ENCODE measurements around the gene C15orf39.

C15orf39 gene

DNA sequence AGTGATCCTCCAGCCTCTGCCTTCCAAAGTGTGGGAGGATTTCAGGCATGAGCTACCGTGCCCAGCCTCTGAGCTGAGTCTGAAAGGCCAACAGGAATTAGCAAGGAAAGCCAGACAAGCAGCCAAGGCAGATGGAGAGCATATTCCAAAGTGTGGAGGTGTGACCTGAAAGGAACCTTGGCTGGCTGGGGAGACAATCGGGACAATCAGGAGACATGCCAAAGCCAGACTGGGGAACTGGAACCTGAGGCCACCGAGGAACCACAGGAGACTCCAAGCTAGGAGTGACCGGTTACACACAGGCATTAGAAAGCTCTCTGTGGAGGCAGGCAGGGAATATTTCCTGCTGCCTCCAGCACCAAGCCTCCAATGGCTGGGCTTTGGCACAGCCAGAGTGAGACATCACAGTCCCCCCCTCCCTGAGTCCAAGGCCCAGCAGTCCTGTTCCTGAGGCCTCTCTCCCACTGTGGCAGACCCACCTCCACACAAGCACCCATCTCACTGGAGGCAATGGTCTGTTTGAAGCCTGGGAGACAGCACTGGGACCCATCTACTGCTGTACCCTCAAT is 4.5 kb upstream of the C15orf39 start:
- DNase-seq, result no peak

DNA sequence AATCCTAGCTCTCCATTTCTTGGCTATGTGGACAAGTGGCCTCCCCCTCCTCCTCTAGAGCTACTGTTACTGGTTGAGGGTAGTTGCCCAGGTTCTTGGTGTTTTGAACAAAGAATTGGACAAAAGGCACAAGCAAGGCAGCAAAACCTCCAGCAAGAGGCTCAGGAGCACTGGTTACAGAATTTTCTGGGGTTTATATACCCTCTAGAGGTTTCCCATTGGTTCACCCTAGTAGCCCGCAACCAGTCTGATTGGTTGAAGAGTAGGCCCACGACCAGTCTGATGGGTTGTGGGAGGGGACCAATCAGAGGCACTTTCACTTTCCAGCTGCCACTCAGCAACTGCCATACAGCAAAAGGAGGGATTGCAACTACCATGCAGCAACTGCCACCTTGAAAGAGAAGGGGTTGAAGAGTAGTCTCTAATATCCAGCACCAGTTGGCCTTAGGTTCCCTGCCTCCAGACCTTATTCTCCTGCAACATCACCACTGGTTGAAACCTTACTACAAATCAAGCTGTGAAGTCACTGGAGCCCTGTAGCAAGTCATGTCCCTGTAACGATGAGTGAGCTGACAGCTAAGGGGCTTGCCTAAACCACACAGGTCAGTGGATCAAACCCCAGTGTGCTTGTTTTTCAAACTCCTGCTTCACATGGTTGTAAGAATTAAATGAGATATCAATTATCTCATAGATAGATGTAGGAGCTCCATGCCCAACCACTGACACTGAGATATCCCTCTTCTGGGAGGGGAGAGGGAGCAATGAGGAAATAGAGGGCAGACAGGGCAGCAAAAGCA is 2.9 kb upstream of the C15orf39 start:
- DNase-seq, result no peak

DNA sequence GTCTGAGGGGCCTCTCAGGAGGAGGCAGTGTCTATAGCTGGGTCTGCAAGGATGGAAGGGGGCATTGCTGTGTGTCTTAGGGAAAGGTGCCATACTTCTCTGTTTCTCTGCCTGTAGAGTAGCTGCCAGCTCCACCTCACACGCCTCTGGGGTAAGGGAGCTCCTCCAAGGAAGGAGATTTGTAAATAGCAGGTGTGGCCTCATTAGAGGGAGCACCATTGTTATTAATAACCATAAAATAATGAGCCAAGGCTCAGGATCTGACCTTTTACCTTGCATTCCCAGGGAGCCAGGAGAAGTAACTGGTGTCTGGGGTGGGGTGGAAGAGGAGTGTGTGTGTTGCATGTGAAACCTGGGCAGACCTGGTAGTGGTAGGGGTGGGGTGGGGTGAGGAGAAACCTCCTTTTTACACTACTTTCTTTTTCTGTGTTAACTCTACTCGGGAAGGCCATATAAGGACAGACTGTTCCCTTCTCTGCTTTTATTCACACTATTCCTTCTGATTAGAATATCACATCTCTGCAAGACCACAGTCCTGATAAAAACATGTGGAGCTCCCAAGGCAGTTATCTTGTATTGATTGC is 2.2 kb upstream of the C15orf39 start:
- DNase-seq, result no peak

DNA sequence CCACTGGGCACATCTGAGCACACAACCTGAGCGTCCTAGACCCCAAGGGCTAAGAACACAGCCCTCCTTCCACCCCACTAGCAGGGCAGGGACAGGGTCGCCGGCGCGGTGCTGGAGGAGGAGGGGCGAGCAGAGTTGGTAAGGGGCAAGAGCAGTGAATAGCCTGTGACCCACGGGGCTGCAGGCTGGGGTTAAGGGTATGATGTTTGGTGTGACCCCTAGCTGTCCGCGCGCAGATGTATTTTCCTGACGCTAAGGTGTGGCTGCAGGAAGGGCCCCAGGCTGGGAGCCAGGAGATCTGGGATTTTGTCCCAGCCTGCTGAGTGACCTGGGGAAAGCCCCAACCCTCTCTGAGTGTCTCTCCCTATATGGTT is 1.3 kb upstream of the C15orf39 start:
- no peak for DNase-seq

DNA sequence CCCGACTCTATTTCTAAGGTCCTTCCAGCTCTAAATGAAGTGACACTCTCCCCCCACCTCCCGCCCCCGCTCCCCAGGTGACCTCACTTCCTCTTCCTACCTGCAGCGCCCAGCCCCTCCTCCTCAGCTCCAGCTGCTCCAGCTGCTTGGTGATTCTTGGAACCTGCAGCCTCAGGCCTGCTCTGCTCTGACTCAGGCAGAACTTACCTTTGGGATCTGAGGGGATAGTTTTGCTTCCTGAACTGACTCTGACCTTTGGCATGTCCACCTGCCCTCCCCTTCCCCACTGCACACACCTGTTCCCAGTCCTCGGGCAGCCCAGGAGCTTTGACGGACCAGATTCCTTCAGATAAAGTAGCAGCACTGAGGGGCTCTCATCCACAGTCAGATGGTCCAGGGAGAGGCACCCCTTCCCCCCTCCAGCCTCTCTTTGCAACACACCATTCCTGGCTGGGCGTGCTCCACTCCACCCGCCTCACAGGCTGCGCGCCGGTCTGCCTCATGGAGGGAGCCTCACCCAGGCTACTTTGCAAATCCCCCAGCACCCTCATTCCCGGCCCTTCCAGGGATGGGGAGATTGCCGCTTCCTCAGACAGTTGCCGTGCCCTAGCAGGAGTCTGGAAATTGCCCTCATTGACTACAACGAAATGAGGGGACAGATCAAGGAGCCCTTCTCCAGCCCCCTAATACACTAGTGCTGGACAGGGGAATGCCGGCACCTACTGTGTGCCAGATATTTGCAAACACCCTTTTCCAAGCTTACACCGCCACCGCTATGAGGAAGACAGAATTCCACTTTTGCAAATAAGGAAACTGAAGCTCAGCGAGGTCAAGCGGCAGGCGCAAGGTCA is 692 bp upstream of the C15orf39 start:
- DNase-seq, result no peak

DNA sequence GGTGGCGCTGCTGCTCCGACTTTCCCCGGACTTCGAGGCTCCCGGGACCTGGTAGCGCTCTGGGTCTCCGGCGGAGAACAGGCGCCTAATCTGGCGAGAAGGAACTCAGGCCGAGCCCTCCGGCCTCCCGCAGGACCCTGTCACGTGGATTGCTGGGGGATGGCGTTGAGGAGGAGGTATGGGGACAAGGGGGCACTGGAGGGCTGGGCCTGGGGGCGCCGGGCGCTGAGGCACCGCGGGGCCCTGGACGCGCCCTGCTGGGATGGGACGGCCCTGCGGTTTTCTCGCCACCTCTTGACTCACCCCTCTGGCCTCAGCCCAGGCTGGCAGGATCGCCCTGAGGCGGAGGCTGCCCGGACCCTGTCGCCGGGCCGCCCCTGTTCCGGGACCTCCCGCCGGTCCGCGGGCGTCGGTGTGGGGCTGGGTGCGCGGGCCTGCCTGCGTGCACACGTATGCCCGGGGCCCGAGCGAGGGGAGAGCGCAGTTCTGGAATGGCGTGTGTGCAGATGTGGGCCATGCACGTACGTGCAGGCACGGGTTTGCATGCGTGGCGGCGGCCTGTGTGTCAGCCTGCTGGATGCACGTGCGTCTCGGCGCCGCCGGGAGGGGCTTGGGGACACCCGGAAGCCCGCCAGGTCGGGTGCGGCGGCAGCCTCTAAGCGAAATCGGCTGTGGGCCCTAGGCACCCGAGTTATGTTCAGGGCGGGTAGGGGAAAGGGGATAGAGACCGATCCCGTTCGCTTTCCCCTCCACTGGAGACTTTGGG is 752 bp downstream of the C15orf39 start:
- DNase-seq, result peak; percentile 84

DNA sequence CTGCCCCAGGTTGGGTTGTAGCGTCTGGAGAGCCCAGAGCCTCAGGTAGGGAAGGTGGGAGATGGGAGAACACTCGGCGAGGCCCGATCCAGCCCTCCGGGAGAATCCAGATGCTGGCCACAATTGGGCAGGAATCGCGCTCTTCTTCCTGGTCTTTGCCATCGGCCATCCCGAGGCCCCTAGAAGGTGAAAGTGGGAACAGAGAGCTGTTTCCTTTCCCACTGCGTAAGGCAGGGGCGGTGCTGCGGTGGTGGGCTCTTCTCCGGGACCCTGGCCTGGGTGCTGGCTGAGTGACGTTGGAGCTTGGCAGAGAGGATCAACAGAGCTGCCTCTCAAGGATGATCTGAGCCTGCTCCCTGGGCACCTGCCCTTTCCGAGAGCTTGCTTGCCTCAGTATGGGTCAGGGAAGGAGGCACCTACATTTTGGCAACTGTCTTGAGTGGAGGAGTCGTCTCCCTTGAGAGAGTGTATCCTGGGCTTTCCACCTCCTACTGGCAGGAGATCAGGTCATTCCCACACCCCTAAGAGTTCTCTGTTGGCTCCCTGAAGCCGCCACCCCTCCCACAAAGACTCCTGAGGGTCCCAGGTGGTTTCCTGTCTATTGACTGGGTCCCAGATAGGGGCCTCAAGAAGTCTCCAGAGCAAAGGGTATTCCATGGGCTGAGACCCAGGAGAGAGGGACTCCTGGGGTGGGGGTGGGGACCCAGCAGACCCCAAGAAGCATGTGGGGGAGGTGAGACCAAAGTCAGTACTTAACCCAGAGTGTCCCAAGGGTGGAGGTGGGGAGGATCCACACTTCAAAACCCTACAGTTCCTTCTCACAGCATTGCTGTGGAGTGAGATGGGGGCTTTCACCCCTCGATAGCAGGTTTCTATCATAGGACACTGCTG is 1.6 kb downstream of the C15orf39 start:
- no peak for DNase-seq

DNA sequence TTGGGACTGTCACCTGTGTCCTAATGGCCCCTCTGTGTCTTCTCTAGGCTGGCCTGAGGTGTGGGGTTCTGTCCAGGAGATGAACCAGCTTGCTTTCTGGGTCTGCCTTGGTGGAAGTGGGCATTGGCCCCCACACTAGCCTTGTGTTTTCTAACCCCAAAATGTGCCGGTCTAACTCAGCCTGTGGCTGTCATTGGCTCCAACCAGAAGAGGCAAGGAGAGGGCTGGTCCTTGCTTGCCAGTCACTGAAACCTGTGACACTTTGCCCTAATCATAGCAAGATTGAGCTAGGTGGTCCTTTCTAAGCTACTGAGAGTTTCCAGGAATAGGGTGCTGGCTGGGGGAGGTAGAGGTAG is 2.2 kb downstream of the C15orf39 start:
- no peak for DNase-seq

DNA sequence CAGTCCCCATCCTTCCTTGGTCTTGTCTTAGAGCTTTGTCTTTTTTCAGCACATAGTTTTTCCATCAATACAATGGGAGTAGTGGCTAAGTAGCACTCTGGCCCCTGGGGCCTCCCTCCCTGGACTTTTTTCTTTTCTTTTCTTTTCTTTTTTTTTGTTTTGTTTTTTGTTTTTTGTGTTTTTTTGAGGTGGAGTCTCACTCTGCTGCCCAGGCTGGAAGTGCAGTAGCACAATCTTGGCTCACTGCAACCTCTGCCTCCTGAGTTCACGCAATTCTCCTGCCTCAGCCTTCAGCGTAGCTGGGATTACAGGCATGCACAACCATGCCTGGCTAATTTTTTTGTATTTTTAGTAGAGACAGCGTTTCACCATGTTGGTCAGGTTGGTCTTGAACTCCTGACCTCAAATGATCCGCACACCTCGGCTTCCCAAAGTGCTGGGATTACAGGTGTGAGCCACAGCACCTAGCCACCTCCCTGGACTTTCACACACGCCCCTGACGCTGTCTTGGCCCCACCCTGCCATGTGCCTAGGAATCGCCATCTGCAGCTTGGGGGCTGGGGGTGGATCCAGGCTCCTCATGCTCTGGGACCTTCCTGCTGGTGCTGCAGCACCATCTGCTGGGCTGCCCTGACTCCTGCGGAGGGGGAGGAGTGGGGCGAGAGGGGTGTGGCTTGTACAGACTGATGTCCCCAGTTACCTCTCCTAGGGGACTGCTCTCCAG is 2.8 kb downstream of the C15orf39 start:
- peak; percentile 77 for DNase-seq

DNA sequence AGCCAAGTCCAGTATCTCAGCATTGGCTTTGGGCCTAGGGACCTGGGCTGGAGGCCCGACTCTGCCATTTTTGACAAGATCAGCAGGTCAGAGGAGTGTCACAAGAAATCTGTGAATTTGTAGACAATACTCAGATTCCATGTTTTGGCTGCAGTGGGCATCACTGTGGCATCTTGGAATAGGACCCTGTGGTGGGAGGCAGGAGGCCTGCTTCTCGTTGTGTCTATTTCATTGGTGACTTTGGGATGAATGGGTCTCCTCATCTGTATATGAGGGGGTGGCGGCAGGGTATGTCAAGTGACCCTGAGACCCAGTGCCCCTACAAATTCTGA is 3.3 kb downstream of the C15orf39 start:
- DNase-seq, result no peak

DNA sequence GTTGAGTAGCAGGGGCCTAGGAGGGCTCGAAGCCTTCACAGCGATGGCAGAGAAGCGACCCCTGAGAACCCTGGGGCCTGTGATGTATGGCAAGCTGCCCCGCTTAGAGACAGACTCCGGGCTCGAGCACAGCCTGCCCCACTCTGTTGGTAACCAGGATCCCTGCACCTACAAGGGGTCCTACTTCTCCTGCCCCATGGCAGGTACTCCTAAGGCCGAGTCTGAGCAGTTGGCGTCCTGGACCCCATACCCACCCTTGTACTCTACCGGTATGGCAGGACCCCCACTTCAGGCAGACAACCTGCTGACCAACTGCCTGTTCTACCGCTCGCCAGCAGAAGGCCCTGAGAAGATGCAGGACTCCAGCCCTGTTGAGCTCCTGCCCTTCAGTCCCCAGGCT is 4.3 kb downstream of the C15orf39 start:
- DNase-seq, result no peak

DNA sequence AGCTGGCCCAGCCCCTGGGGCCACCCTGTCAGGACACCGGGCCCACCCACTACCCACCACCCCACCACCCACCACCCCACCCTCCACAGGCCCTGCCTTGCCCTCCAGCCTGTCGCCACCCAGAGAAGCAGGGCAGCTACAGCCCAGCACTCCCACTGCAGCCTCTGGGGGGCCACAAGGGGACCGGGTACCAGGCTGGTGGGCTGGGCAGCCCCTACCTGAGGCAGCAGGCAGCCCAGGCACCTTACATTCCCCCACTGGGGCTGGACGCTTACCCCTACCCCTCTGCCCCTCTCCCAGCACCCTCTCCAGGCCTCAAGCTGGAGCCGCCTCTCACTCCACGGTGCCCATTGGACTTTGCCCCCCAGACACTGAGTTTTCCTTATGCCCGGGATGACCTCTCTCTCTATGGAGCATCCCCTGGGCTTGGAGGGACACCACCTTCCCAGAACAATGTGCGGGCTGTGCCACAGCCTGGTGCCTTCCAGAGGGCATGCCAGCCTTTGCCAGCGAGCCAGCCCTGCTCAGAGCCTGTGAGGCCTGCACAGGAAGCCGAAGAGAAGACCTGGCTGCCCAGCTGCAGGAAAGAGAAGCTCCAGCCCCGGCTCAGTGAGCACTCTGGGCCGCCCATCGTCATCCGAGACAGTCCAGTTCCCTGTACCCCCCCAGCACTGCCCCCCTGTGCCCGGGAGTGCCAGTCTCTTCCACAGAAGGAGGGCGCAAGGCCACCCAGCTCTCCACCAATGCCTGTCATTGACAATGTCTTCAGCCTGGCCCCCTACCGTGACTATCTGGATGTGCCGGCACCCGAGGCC is 5.3 kb downstream of the C15orf39 start:
- DNase-seq, result no peak

DNA sequence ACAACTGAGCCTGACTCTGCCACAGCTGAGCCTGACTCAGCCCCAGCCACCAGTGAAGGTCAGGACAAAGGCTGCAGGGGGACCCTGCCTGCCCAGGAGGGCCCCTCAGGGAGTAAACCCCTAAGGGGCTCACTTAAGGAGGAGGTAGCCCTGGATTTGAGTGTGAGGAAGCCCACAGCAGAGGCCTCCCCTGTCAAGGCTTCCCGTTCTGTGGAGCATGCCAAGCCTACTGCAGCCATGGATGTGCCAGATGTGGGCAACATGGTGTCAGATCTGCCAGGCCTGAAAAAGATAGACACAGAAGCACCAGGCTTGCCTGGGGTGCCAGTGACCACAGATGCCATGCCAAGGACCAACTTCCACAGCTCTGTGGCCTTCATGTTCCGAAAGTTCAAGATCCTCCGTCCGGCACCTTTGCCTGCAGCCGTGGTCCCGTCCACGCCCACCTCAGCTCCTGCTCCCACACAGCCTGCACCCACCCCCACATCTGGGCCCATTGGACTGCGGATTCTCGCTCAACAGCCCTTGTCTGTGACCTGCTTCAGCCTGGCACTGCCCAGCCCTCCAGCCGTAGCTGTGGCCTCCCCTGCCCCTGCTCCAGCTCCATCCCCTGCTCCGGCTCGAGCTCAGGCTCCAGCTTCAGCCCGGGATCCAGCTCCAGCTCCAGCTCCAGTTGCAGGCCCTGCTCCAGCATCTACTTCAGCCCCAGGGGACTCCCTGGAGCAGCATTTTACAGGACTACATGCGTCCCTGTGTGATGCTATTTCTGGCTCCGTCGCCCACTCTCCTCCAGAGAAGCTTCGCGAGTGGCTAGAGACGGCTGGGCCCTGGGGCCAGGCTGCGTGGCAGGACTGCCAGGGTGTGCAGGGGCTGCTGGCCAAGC is 6.2 kb downstream of the C15orf39 start:
- DNase-seq, result no peak

DNA sequence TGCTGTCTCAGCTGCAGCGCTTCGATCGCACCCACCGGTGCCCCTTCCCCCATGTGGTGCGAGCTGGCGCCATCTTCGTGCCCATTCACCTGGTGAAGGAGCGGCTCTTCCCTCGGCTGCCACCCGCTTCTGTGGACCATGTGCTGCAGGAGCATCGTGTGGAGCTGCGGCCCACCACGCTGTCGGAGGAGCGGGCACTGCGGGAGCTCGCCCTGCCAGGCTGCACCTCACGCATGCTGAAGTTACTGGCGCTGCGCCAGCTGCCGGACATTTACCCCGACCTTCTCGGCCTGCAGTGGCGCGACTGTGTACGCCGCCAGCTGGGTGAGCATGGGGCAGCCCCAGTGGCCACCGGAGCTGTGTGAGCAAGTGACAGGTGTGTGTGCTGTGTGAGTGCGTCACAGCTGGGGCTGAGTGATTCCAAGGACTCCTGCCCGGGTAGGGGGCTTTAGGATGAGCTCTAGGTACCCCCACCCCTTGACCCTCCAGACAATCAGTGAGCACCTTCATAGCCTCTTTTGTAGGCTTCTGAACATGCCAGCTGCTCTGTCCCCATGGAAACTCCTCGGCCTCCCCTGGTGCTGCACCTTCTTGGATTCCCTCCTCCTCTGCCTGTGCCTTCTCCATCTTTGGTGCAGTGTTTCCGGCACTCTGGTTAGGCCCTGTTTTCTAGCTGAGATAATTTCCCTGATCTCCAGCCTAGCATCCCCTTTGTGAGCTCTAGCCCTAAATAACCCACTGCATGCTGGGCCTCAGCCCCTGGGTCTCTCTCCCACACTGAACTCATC is 7.0 kb downstream of the C15orf39 start:
- DNase-seq, result no peak

DNA sequence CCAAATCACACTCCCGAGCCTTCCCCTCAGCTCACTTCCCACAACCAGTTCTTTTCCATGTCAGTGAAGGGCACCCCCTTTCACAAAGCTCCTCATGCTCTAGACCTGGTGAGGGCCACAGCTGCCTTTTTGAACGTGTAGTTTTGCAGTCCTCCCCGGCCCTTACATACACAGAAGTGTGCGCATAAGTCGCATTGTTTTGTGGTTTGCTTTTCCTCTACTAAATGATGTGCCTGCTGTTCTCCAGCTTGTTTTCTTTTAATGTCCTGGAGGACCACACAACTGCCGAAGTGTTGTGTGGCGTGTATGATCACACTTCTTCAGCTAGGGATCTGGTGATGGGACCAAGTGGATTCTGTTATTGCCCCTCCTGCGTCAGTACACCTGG is 7.6 kb downstream of the C15orf39 start:
- DNase-seq, result no peak

DNA sequence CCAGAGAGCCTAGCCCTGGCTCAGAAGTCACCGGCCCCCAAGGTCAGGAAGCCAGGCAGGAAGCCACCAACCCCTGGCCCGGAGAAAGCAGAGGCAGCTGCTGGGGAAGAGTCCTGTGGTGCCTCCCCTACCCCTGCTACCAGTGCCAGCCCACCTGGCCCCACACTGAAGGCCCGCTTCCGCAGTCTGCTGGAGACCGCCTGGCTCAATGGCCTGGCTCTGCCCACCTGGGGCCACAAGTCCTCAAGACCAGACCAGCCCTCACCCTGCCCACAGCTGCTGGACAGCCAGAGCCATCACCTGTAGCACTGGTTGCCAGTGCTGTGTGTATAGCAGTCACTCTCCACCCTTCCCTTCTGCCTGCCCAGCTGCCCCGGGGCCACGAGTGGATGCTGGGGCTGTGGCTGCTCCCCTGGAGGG is 9.1 kb downstream of the C15orf39 start:
- DNase-seq, result no peak

DNA sequence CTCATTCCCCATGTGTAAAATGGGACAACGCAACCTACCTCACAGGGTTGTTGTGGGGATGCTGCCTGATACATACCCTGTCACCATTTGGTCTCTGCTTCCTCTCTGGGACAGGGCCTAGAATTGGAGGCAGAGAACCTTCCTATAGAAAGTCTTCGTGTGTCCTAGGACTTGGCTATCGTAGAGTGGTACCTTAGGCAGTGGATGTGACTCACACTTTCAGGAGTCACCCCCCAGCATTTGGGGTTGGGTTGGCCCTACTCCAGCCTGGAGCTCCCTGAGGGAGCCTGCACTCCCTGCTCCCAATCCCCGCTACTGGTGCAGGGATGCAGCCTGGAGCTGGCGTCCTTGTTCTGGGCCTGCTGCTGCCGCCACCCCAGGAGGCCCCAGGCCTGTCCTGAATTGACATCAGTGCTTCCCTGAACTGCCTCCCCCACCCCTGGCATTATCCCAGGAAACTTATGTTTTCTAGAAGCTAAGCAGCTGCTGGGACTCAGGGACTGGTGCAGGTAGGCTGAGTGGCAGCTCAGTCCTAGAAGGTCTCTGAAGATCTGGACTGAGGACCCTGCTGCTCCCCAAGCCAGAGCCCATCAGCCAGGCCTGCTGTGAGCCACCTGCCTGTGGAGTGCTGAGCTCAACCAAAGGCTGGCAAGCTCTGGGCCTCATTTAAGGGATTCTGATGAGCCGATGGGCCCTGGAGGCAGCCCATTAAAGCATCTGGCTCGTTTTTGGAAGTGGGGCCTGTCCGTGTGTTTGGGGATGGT is 9.9 kb downstream of the C15orf39 start:
- no peak for DNase-seq

Data from effector CD4-positive, alpha-beta T cell (primary cell).